Measurements from ENCODE around the gene FAM117B. TPM values are rescaled to one million over a fixed set of nuclear protein-coding genes. Genes with fewer than 3 reads are reported as not detected.

Gene FAM117B
- total RNA-seq, 1 experiment from 2014 or later: 9.1 TPM

GRCh38 chr2:202786842-202787241, 152.1 kb downstream of the FAM117B start:
- H3K4me1 ChIP-seq (ENCODE audit: control insufficient read depth in 1 of 2, insufficient read depth in 2 of 2, low read length in 2 of 2): no peaks in the 10 kb centered on the region
- H4K20me1 ChIP-seq (ENCODE audit: insufficient read depth): no peaks in the 10 kb centered on the region
- ChIA-PET POLR2A (no interaction called here), CTCF (no interaction called here), RAD21 (ENCODE audit: low non-redundant PET in 1 of 2, low total read pairs in 2 of 2, uncharacterized antibody in 2 of 2, unreplicated experiment in 2 of 2) (no interaction called here)
- H3K9me3 ChIP-seq (ENCODE audit: control insufficient read depth in 1 of 2, insufficient read depth in 1 of 2, low read depth in 1 of 2, low read length in 2 of 2): no peaks in the 10 kb centered on the region
- no peak overlapping the region for H3K4me3 ChIP-seq (replicated peaks in 1 of 2; ENCODE audit: low read depth in 1 of 2, low read length in 2 of 2)
- no peaks in the 10 kb centered on the region for H3K9me2 ChIP-seq (ENCODE audit: insufficient read depth)
- intact Hi-C loops (cut with micrococcal nuclease): no loop called here
- DNase-seq (ENCODE audit: low read depth, low spot score): no peak
- no peak overlapping the region for H3K9ac ChIP-seq (ENCODE audit: low read length)
- BruUV-seq (replicated peaks): no TSS peak
- H3K27ac ChIP-seq (ENCODE audit: low read depth, low read length): no peak overlapping the region
- TF ChIP-seq CTCF (IDR thresholded peaks at IDR 0.05 in 2 of 3, conservative IDR thresholded peaks at IDR 0.05 in 1 of 3; ENCODE audit: borderline replicate concordance in 1 of 3, insufficient read depth in 1 of 3, low read depth in 2 of 3, low read length in 2 of 3) (no peak), YY1 (IDR thresholded peaks at IDR 0.05; ENCODE audit: extremely low read depth, insufficient replicate concordance, low read depth, low read length) (no peak), ZNF274 (IDR thresholded peaks at IDR 0.05; ENCODE audit: low read depth, low read length) (no peak), EZH2phosphoT487 (IDR thresholded peaks at IDR 0.05; ENCODE audit: borderline replicate concordance) (no peak), EGR1 (IDR thresholded peaks at IDR 0.05; ENCODE audit: low read depth) (no peak)
- H3K36me3 ChIP-seq (ENCODE audit: control insufficient read depth in 1 of 2, insufficient read depth in 2 of 2, low read length in 2 of 2): no peaks in the 10 kb centered on the region
- no peaks in the 10 kb centered on the region for H3K27me3 ChIP-seq (ENCODE audit: insufficient read depth, low read length)
- H2AFZ ChIP-seq (ENCODE audit: low read depth, low read length, poor library complexity, severe bottlenecking): no peak overlapping the region
- no peak for ATAC-seq
- no peak overlapping the region for H3K4me2 ChIP-seq (ENCODE audit: low read length)
- H3K79me2 ChIP-seq (ENCODE audit: insufficient read depth, low read length): no peaks in the 10 kb centered on the region

GRCh38 chr2:202790676-202791075, 155.9 kb downstream of the FAM117B start:
- BruUV-seq (replicated peaks): no TSS peak
- Histone ChIP-seq H3K4me3 (replicated peaks in 1 of 2; ENCODE audit: low read depth in 1 of 2, low read length in 2 of 2) (no peak overlapping the region), H3K4me1 (ENCODE audit: control insufficient read depth in 1 of 2, insufficient read depth in 2 of 2, low read length in 2 of 2) (no peaks in the 10 kb centered on the region), H3K27me3 (ENCODE audit: insufficient read depth, low read length) (no peaks in the 10 kb centered on the region), H3K79me2 (ENCODE audit: insufficient read depth, low read length) (no peaks in the 10 kb centered on the region), H3K9me3 (ENCODE audit: control insufficient read depth in 1 of 2, insufficient read depth in 1 of 2, low read depth in 1 of 2, low read length in 2 of 2) (no peaks in the 10 kb centered on the region), H3K9me2 (ENCODE audit: insufficient read depth) (no peaks in the 10 kb centered on the region), H3K4me2 (ENCODE audit: low read length) (no peak overlapping the region), H3K9ac (ENCODE audit: low read length) (no peak overlapping the region), H3K36me3 (ENCODE audit: control insufficient read depth in 1 of 2, insufficient read depth in 2 of 2, low read length in 2 of 2) (no peaks in the 10 kb centered on the region), H4K20me1 (ENCODE audit: insufficient read depth) (no peaks in the 10 kb centered on the region), H3K27ac (ENCODE audit: low read depth, low read length) (no peak overlapping the region), H2AFZ (ENCODE audit: low read depth, low read length, poor library complexity, severe bottlenecking) (no peak overlapping the region)
- POLR2A ChIA-PET: no interaction called here
- RAD21 ChIA-PET (ENCODE audit: low non-redundant PET in 1 of 2, low total read pairs in 2 of 2, uncharacterized antibody in 2 of 2, unreplicated experiment in 2 of 2): no interaction called here
- intact Hi-C loops (cut with micrococcal nuclease): no loop called here
- TF ChIP-seq RAD21 (IDR thresholded peaks at IDR 0.05; ENCODE audit: low read depth) (no peak), EZH2phosphoT487 (IDR thresholded peaks at IDR 0.05; ENCODE audit: borderline replicate concordance) (no peak), CEBPB (IDR thresholded peaks at IDR 0.05; ENCODE audit: low read depth) (no peak), JUND (IDR thresholded peaks at IDR 0.05) (no peak), YY1 (IDR thresholded peaks at IDR 0.05; ENCODE audit: extremely low read depth, insufficient replicate concordance, low read depth, low read length) (no peak), REST (IDR thresholded peaks at IDR 0.05; ENCODE audit: low read depth) (no peak), FOSL1 (IDR thresholded peaks at IDR 0.05; ENCODE audit: low read depth) (no peak), MAX (IDR thresholded peaks at IDR 0.05) (no peak), POLR2AphosphoS5 (IDR thresholded peaks at IDR 0.05; ENCODE audit: low read depth, low read length) (no peak), SIN3A (IDR thresholded peaks at IDR 0.05; ENCODE audit: low read depth) (no peak), POLR2A (IDR thresholded peaks at IDR 0.05; ENCODE audit: borderline replicate concordance, extremely low read depth, insufficient read depth, insufficient read length) (no peak), EGR1 (IDR thresholded peaks at IDR 0.05; ENCODE audit: low read depth) (no peak), SP1 (IDR thresholded peaks at IDR 0.05; ENCODE audit: low read depth) (no peak)
- CTCF ChIA-PET: no interaction called here
- ATAC-seq: no peak
- DNase-seq (ENCODE audit: low read depth, low spot score): no peak
